ENCODE measurements around the gene ILDR1.

DNA sequence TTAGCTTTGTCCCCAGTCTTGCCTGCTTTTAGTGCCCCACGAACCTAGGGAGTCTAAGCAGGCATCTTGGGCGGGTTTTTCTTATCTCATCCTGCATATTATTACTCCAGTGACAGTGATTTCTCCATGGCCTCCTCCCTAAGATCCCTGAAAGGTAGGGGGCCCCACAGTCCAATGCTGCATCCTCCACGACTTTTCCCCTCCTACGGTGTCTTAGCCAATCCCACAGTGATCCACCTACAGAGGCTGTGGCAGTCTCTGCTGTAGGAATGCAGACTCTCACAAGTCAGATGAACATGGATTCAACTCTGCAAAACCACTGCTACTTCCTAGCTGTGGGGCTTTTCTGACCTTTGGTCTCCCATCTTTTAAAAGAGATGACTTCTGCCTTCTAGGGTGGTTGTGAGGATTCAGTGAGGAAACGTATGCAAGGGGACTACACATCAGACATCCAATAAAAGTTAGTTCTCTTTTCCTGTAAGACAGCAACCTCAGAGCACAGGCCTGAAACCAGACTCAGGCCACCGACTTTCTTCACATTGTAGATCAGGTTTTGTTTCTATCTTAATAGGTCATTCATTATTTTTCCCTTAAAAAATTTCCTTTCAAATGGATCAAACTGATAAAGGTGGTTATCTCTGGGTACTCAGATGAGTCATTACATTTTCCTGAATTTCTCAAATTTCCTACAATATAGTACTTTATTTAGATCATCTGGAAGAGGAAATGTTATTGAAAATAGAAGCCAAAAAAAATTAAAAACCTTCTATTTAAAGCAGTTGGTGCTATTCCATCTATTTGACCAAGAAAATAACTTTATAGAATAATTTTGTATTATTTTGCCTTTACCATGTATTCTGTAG, 23.2 kb downstream of the ILDR1 start:
- TF ChIP-seq POLR2A (IDR thresholded peaks at IDR 0.05; ENCODE audit: low read depth, low read length) (no peak), MXI1 (IDR thresholded peaks at IDR 0.05; ENCODE audit: borderline replicate concordance, low read depth, low read length) (no peak), CEBPB (IDR thresholded peaks at IDR 0.05; ENCODE audit: low read depth, low read length) (no peak), SMC3 (IDR thresholded peaks at IDR 0.05; ENCODE audit: low read depth, low read length) (no peak), MAFK (IDR thresholded peaks at IDR 0.05; ENCODE audit: low read depth, low read length) (no peak), RFX5 (IDR thresholded peaks at IDR 0.05; ENCODE audit: low read depth, low read length) (no peak), RAD21 (IDR thresholded peaks at IDR 0.05; ENCODE audit: low read length) (no peak)
- TF ChIP-seq, protein P1, sequence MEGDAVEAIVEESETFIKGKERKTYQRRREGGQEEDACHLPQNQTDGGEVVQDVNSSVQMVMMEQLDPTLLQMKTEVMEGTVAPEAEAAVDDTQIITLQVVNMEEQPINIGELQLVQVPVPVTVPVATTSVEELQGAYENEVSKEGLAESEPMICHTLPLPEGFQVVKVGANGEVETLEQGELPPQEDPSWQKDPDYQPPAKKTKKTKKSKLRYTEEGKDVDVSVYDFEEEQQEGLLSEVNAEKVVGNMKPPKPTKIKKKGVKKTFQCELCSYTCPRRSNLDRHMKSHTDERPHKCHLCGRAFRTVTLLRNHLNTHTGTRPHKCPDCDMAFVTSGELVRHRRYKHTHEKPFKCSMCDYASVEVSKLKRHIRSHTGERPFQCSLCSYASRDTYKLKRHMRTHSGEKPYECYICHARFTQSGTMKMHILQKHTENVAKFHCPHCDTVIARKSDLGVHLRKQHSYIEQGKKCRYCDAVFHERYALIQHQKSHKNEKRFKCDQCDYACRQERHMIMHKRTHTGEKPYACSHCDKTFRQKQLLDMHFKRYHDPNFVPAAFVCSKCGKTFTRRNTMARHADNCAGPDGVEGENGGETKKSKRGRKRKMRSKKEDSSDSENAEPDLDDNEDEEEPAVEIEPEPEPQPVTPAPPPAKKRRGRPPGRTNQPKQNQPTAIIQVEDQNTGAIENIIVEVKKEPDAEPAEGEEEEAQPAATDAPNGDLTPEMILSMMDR (conservative IDR thresholded peaks at IDR 0.05; ENCODE audit: low read depth, low read length): no peak
- TF ChIP-seq, protein P2, sequence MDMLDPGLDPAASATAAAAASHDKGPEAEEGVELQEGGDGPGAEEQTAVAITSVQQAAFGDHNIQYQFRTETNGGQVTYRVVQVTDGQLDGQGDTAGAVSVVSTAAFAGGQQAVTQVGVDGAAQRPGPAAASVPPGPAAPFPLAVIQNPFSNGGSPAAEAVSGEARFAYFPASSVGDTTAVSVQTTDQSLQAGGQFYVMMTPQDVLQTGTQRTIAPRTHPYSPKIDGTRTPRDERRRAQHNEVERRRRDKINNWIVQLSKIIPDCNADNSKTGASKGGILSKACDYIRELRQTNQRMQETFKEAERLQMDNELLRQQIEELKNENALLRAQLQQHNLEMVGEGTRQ (IDR thresholded peaks at IDR 0.05; ENCODE audit: low read depth, low read length): no peak
- TF ChIP-seq, protein P3, sequence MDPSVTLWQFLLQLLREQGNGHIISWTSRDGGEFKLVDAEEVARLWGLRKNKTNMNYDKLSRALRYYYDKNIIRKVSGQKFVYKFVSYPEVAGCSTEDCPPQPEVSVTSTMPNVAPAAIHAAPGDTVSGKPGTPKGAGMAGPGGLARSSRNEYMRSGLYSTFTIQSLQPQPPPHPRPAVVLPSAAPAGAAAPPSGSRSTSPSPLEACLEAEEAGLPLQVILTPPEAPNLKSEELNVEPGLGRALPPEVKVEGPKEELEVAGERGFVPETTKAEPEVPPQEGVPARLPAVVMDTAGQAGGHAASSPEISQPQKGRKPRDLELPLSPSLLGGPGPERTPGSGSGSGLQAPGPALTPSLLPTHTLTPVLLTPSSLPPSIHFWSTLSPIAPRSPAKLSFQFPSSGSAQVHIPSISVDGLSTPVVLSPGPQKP (IDR thresholded peaks at IDR 0.05; ENCODE audit: borderline replicate concordance, low read depth, low read length): no peak
